SK-N-MC (cell line): ENCODE results near the gene MAML2.

Experiments
- EZH2 ChIP-seq: fragments of 200-600 bp; sonication (generic); IDR thresholded peaks from one replicate; pipeline ENCODE4 v1.6.1; 2017; ENCODE audit warnings: antibody characterized with exemption
- FOXP2 ChIP-seq: optimal IDR thresholded peaks from 2 replicates; pipeline ENCODE3; 2011; ENCODE audit warnings: mild to moderate bottlenecking, moderate library complexity; ENCODE audit not compliant: insufficient read depth; ENCODE audit errors: extremely low read length, control extremely low read depth

GRCh38 chr11:96179905-96180304 is 163.1 kb downstream of the MAML2 start:
- TF ChIP-seq FOXP2 (no peak), EZH2 (no peak)
